NCI-H2196 (cell line): ENCODE results near the gene MBIP.

ENCODE experiments used
- DNase-seq: peaks from one replicate; lab custom pipeline; 2025; ENCODE audit not compliant: unreplicated experiment; lab: John Stamatoyannopoulos, UW

Gene MBIP

GRCh38 chr14:36313898-36314297 is 6.5 kb downstream of the MBIP start:
- peak; percentile 14 for DNase-seq

DNA sequence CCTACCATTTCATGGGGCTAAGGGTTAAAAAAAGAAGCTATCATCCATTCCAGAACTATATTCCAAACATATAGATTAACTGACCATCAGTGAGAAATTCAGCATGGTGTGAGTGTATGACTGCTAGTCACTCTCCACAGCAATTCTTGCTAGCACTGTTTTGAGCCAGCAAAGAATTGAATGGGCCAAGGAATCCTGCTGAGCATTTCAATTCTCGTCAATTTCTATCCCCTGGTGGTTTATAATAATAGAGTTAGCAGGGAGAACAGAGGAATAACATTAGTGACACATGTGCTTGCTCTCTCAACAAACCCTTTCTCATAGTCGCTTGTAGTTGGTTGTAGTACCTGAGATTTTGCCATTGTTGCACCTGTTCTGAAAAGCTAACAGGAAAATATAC is 7.2 kb downstream of the MBIP start:
- DNase-seq = no peak

DNA sequence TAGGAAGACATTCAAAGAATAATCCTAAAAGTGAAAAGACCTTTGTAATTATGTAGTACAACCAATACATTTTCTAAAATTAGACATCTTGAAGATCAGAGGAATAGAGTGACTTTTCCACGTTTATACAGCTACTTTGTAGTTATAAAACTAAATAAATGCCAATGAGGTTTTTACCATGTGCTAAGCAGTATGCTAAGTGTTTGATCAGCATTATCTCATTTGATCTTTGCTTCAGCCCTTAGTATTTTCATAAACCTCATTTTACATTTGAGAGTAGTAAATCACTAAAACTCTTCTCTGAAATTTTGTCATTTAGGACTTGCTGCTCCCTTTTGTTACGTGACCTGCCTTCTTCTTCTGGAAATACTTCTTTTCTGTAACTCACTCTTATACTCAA is 13.6 kb downstream of the MBIP start:
- no peak for DNase-seq

DNA sequence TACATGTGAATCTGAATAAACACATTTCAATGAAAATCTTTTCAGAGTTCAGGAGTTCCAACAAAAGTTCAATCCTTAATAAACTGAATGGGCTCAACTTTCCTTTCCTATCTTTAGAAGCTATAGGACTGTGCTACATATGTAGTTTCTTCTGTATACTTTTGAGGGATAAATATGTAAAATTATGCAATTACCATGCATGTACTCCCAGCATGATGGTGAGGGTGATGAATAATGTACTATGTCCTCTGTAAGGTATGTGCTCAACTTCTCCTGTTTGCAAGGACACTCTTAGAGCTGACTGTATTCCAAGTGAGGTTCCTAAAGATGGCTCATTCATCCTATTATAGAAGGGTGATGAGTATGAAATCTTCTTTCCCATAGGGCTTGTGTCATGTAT is 15.5 kb downstream of the MBIP start:
- no peak for DNase-seq

DNA sequence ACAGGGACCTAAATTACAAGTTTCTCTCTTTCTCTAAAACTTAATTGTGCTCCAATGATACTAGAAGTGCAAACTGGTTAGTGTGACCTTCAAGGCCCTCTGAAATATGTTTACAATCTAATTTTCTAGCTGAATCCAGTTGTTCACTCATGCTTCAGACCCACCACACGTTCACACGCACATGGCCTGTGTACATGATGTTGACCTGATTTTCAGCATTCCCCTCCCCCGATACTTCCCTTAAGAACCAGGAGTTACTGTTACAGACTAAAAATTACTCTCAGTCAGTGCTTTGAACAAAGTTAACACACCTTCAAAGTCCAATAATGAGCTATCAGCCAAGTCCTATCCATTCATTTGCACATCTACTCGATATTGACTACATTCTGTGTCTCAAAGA is 16.5 kb downstream of the MBIP start:
- DNase-seq = no peak

GRCh38 chr14:36302823-36303222 is 17.6 kb downstream of the MBIP start:
- peak; percentile 12 for DNase-seq

DNA sequence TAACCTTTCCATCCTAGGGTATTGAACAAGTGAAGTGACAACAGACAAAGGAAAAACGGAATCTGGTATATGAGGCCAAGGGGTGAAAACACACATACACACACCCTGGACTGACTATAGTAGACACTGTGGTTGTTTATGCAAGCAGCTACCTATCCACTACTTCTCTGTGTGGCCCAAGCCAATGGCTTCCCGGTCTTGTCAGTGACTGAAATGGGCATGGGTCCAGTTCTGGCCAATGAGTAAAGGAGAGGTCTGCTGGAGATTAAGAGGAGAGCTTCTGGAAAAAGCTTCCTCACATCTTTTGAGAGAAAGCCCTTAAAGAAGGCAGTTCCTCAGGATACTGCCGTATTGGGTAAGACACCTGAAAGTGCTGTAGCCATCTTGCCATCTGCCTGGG is 19.3 kb downstream of the MBIP start:
- DNase-seq = no peak

GRCh38 chr14:36300337-36300736 is 20.1 kb downstream of the MBIP start:
- no peak for DNase-seq

DNA sequence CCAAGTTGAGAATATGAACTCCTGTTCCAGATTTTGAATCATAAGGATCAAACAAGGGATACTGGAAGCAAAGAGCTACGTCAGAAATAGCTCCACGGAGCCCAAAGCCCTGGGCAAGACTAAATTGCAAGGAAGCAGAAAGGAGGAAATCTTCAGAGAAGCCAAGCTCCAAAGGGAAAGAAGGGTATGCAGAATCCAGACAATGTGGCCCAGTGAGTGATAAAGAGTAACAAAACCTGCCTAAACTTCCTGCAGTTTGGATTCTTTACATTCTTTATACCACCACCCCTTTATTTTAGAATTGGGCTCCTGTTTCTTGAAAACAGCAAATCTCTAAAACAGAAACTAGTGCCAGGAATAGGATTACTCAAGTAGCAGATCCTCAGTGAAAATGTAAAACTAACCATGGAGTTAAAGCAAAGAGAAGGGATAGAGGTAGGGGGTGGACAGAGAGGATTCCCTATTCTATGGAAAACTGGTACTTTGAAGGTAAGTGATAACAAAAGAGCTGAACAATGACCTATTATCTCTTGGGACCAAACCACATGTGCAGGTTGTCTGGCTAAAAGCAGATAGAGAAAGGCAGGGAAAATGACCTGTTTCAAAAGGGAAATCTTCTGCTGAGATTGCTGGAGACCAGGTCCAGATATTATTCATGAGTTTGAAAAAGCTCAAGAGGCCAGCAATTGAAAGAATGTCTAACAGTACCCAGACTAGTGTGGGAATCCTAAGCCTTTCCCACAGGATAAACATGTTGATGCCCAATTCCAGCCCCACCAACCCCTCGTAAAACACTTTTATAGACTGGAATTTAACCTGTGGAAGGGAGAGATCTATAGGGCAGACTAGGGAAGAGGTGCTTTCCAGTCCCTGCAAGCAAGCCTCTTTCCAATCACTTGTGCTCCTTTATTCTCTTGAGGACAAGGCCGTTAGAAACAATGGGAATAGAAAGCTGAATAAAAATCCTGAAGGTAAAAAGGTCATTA is 24.5 kb downstream of the MBIP start:
- DNase-seq = no peak

GRCh38 chr14:36294543-36294942 is 25.9 kb downstream of the MBIP start:
- no peak for DNase-seq

DNA sequence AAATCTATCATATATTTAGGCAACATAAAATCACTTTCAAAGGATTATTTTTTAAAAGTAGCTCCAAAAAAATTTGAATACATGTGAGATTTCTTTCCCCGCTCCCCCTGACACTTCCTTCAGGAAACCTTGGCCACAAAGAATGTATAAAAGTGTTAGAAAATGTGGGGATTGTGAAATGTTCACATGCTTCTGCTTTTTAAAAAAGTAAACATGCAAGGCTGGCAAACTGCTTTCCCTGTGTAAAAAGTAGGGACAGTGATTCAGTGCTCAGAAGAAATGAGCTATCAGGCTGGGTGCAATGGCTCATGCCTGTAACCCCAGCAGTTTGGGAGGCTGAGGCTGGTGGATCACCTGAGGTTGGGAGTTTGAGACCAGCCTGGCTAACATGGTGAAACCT is 26.6 kb downstream of the MBIP start:
- no peak for DNase-seq

DNA sequence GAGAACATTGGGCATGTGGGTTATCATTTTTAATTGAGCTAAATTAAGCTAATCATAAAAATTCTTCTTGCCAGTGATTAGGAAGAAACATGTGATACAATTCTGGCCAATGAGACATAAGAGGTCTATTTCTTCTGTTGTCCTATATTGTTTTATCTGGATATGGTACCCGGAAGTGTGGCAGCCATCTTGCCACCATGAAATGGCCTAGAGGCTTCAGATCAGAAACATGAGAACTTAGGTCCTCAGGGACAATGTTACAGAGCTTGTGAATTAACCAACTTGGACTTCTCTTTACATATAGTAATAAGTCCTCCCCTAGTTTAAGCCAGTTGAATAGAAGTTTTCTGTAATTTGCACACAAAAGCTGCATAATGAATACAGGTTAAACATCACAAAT is 30.5 kb downstream of the MBIP start:
- DNase-seq = no peak

GRCh38 chr14:36288496-36288895 is 31.9 kb downstream of the MBIP start:
- DNase-seq = no peak

- DNase-seq = no peak
Measured at GRCh38 chr14:36284971-36285595, 35.4 kb downstream of the MBIP start.

- no peak for DNase-seq
Measured at GRCh38 chr14:36281309-36281708, 39.1 kb downstream of the MBIP start.

DNA sequence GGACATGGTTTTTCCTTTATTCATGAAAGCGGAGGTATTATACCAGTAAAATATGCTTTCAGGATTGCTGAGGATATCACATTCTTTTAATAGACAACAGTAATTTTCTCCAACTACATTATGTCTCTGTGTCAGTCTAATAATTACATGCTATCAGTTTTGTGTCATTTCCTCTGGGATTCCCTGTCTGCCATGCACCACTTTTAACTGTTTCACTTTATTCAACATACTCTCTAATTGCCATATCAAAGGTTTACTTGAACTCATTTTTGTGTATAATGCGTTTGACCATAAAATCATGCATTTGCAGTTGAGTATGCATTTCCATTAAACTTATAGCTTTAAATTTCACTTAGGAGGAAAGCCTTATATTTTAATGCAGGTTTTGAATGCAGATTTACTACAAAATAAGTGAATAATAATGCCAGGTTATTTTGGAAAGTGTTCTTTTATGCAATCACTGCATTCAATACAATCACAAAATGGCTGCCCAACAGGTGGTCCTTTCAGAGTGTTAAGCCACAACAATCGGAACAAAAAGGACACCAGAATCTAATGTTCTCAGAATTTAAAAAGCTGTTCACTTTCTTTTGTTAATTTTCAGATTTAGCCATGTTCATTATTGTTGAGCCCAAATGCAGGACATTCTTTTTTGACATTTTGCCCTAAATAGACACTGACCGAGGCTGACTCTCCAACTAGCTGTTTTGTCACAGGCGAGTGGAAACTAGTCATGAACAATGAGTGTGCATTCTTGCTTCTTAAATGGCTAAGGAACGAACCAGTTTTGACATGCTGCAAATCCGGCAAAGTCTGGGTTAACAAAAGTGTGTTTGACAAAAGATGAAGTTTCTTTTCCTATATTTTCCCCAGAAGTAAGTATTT is 40.9 kb downstream of the MBIP start:
- DNase-seq = no peak

DNA sequence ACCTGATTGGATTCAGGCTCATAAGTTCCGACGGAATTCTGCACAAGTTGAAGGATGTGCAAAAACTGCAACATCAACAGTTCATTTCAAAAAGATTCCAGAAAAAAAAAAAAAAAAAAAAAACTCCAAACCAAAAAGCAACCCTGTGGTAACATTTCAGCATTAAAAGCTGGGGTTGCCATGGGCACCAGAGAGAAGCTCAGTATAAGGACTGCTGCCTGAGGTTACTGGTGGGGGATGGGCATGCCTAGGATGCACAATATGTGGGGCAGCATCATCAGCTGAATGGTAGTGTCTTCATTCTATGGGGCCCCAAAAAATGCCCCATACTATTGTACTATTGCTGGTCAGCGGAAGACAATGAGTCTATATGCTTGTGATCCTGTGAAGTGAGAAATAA is 44.7 kb downstream of the MBIP start:
- no peak for DNase-seq

GRCh38 chr14:36271939-36272907 is 48.2 kb downstream of the MBIP start:
- no peak for DNase-seq

DNA sequence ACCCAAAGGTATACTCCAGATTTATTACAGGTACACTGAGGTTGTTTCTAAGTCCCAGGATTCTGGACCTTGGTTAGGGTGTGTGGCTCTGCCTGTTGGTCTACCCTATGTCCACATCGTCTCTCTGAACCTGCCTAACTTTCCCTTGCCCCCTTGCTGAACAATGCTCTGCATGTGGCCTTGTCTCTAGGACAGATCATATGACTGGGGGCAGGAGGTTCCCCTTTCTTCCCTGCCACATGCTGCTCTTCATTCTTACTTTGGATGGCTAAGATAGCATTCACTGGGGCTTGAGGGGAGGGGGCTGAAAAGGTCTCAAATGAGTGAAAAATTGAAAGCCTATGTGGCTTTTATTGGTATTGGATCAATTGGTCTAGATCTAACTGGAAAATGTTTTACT is 49.2 kb downstream of the MBIP start:
- DNase-seq = no peak

DNA sequence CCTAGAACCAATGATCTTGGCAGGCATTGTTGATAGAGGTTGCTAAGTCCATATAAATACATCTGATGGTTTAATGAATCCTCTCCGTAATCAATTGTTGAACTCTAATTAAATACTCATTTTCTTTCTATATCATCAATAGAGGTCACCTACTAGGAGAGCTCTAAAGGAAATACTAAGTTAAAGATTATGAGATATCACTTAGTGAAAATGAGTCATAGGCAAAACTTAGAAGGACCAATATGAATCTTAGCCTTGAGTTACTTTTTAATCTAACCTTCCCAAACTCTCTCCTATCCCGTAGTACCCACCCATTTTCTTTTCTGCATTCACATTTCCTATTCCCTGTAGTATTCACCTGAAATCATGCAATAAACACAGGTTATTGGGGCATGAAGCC is 50.2 kb downstream of the MBIP start:
- DNase-seq = no peak
